Chondrocyte (in vitro differentiated cells): ENCODE data around the gene CDR2. TPM values are rescaled to one million over a fixed set of nuclear protein-coding genes. Genes with fewer than 3 reads are reported as not detected.

Source experiments
- DNase-seq: peaks from one replicate; pipeline ENCODE4 v3.0.0; 2021; ENCODE audit warnings: mixed read lengths, low spot score
- H3K27ac Mint-ChIP-seq: one replicate; pipeline ENCODE4 v1.8.0; 2021; ENCODE audit warnings: mild to moderate bottlenecking, moderate library complexity, mixed read lengths; ENCODE audit not compliant: unreplicated experiment
- H3K27me3 Mint-ChIP-seq: 2 replicates; pipeline ENCODE4 v1.8.0; 2021; ENCODE audit warnings: low read depth, mixed read lengths
- H3K36me3 Mint-ChIP-seq: 2 replicates; pipeline ENCODE4 v1.8.0; 2021; ENCODE audit warnings: low read depth, mixed read lengths
- H3K4me1 Mint-ChIP-seq: 2 replicates; pipeline ENCODE4 v1.8.0; 2021; ENCODE audit warnings: low read depth, mild to moderate bottlenecking, mixed read lengths
- H3K4me3 Mint-ChIP-seq: one replicate; pipeline ENCODE4 v1.8.0; 2021; ENCODE audit warnings: mild to moderate bottlenecking, moderate library complexity, mixed read lengths; ENCODE audit not compliant: unreplicated experiment
- H3K9me3 Mint-ChIP-seq: 2 replicates; pipeline ENCODE4 v1.8.0; 2021; ENCODE audit warnings: low read depth, mixed read lengths
- total RNA-seq: library from RNA; stranded (reverse); gene quantifications from 3 replicates; pipeline ENCODE4 v1.2.1, GENCODE V29; 2021
- TF ChIP-seq, protein P1 (sequence below): fragments of 200-600 bp; sonication (generic); IDR thresholded peaks from 2 replicates; pipeline ENCODE4 v1.5.0; 2021; ENCODE audit warnings: antibody characterized with exemption, mild to moderate bottlenecking, moderate library complexity

The CDR2 gene
- total RNA-seq, 1 donor from 2014 or later: 46.1 TPM

DNA sequence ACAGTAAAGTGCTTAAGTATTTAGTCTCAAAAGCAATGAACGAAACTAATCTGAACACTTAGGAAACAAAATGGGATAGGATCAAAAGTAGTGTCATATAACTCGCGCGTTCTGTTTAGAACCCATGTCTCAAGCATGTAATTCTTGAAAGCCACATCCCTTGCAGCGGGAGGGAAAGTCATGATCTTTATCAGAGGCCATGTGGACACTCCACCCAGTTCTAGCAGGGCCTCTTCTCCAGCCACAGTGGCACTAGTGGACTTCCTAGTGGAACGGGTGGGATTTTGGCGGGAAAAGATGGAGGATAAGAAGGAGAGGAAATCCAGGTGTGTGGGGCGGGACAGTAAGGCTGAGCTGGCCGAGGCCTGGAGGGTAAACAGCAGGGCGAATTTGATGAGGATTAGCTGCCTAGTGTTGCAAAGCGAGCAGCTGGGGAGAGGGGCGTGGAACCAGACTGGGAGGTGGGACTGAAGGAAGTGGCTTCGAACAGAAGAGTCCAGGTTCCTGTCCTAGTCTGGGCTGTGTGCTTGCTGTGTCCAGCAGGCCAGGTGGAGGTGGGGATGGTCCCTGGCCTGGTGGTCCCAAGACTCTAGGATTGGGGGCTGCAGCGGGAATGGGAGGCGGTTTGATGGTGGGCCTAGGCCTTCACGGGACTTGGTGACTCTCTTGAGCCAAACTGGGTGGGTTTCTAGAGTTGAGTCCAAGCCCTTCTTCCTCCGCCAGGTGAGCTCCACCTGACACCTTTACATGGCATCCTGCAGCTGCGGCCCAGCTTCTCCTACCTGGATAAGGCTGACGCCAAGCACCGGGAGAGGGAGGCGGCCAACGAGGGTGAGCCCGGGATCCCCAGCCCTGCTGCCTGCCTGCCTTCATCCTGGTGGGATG is 61.3 kb downstream of the CDR2 start:
- Mint-ChIP-seq H3K4me1 (no peaks in the 10 kb centered on the region), H3K27ac (no peak overlapping the region), H3K27me3 (no peaks in the 10 kb centered on the region), H3K9me3 (no peaks in the 10 kb centered on the region), H3K4me3 (no peak overlapping the region), H3K36me3 (peaks cover 14% of the 10 kb centered on the region)
- TF ChIP-seq, protein P1, sequence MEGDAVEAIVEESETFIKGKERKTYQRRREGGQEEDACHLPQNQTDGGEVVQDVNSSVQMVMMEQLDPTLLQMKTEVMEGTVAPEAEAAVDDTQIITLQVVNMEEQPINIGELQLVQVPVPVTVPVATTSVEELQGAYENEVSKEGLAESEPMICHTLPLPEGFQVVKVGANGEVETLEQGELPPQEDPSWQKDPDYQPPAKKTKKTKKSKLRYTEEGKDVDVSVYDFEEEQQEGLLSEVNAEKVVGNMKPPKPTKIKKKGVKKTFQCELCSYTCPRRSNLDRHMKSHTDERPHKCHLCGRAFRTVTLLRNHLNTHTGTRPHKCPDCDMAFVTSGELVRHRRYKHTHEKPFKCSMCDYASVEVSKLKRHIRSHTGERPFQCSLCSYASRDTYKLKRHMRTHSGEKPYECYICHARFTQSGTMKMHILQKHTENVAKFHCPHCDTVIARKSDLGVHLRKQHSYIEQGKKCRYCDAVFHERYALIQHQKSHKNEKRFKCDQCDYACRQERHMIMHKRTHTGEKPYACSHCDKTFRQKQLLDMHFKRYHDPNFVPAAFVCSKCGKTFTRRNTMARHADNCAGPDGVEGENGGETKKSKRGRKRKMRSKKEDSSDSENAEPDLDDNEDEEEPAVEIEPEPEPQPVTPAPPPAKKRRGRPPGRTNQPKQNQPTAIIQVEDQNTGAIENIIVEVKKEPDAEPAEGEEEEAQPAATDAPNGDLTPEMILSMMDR: no peak
- DNase-seq: no peak

DNA sequence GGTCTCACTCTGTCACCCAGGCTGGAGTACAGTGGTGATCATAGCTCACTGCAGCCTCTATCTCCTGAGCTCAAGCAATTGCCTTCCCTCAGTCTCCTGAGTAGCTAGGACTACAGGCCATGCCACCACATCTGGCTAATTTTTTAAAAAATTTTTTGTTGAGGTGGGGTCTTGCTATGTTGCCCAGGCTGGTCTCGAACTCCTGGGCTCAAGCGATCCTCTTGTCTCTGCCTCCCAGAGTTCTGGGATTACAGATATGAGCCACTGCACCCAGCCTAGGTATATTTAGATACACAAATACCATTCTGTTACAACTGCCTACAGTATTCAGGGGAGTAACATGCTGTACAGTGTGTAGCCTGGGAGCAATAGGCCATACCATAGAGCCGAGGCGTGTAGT is 62.9 kb downstream of the CDR2 start:
- peaks cover 14% of the 10 kb centered on the region for H3K36me3 Mint-ChIP-seq
- no peaks in the 10 kb centered on the region for H3K27me3 Mint-ChIP-seq
- H3K4me1 Mint-ChIP-seq: no peaks in the 10 kb centered on the region
- H3K9me3 Mint-ChIP-seq: no peaks in the 10 kb centered on the region
- no peak overlapping the region for H3K4me3 Mint-ChIP-seq
- DNase-seq: no peak
- TF ChIP-seq, protein P1: no peak
- H3K27ac Mint-ChIP-seq: no peak overlapping the region

DNA sequence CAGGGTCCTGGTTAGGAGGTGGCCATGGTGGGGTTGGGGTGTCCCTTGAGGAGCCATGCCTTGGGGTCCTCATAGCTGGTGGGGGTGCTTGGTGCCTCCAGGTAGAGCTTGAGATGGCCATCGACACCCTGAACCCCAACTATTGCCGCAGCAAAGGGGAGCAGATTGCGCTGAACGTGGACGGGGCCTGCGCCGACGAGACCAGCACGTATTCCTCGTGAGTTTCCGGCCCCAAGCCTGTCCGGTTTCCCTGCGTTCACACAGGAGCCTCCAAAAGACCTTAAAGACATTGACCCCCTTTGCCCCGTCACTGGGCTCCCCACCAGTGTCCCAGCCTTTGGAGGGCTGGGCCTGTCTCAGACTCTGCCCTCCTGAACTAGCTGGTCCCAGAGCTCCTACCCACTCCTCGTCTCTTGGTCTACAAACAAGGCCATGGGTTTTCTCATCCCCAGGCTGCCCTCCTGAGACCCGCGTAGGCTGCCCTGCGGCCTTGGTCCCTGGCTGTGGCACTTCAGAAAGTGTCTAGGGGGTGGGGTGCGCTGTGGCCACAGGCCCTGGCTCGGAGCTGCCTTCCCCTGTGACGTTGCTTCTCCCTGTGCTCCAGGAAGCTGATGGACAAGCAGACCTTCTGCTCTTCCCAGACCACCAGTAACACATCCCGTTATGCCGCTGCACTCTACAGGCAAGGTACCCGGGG is 65.4 kb downstream of the CDR2 start:
- H3K9me3 Mint-ChIP-seq: no peaks in the 10 kb centered on the region

DNA sequence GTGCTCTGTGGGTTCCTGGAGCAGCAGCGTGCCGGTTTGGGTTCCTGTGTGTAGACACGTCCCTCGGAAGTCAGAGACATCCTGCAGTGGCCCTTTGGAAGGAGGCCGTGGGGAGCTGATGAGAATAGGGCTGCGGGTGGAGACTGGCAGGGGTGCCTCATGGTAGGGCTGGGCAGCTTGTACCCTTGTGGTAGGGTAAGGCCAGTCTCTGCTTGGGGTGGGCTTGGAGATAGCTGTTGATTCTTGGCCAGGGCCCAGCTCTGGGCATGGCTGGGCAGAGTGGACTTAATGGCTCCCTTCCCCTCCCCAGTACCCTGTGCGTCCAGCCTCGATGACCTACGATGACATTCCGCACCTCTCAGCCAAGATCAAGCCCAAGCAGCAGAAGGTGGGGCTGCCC is 66.6 kb downstream of the CDR2 start:
- TF ChIP-seq, protein P1: no peak
- Mint-ChIP-seq H3K4me3 (no peak overlapping the region), H3K36me3 (peaks cover 19% of the 10 kb centered on the region), H3K9me3 (no peaks in the 10 kb centered on the region), H3K27me3 (no peaks in the 10 kb centered on the region), H3K4me1 (no peaks in the 10 kb centered on the region), H3K27ac (no peak overlapping the region)
- no peak for DNase-seq

More for the DNA sequence above, 65.4 kb downstream of the CDR2 start:
- TF ChIP-seq, protein P1: no peak
- Mint-ChIP-seq H3K4me1 (no peaks in the 10 kb centered on the region), H3K4me3 (no peak overlapping the region), H3K36me3 (peaks cover 17% of the 10 kb centered on the region), H3K27ac (no peak overlapping the region), H3K27me3 (no peaks in the 10 kb centered on the region)
- no peak for DNase-seq

DNA sequence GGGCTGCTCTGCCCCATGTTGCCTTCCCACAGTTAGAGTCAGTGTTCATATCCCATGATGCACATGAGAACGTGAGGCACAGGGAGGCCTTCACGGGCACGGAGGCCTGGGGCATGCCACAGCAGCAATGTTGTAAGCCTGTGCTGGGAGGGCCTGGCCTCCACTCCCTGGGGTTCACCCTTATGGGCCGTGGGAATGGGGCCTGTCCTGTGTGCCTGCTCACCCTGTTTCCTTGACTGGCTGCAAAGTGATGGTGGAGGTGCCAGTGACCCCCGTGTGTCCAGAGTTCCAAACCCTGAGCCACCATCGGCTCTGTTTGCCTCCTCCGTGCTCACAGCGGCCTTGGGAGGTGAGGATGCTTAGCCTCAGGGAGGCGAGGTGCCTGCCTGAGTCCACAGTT is 67.6 kb downstream of the CDR2 start:
- TF ChIP-seq, protein P1: no peak
- no peaks in the 10 kb centered on the region for H3K4me1 Mint-ChIP-seq
- no peak overlapping the region for H3K4me3 Mint-ChIP-seq
- no peaks in the 10 kb centered on the region for H3K9me3 Mint-ChIP-seq
- DNase-seq: no peak
- no peak overlapping the region for H3K27ac Mint-ChIP-seq
- H3K36me3 Mint-ChIP-seq: peaks cover 19% of the 10 kb centered on the region
- H3K27me3 Mint-ChIP-seq: no peaks in the 10 kb centered on the region
